Measurements from ENCODE around the gene MYL12B.

The MYL12B gene

DNA sequence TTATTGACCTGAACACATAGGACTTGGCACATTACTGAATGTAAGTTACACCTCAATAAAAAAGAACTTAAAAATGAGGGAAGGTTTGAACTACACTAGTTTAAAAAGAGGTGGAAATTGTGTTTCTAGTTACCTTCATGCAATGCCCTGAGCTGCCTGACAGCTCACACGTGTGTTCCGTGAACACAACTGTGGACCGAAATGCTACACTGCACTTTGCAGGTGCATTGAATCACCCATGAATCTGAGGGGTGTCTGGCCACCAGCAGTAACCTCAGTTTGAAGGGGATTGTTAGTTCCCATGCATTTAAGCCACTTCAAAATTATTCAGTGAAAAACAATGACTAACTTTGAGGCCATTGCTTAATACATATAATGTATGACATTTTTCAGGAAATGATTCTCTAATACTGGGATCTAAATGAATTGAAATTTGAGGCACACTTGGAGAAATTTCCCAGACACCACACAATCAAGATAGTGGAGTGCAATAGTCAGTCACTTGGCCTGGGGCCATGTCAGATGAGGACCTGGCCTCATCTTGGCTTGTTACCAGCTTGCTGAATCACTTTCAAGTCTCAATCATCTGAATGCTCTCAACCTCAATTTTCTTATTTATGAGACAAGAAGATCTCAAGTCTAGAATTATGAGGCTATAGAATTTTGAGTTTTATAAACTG is 59.3 kb downstream of the MYL12B start:
- Histone ChIP-seq H3K9me3 (ENCODE audit: insufficient read depth, low read length) (no peaks in the 10 kb centered on the region), H3K36me3 (ENCODE audit: insufficient read depth, insufficient read length, low read length) (no peaks in the 10 kb centered on the region), H3K27me3 (ENCODE audit: insufficient read depth, insufficient read length) (no peaks in the 10 kb centered on the region), H3K4me1 (ENCODE audit: insufficient read depth, insufficient read length) (no peaks in the 10 kb centered on the region), H3K9ac (ENCODE audit: insufficient read length, low read depth) (no peak overlapping the region), H3K4me3 (ENCODE audit: insufficient read length, low read depth) (no peak overlapping the region)
- no peak for TF ChIP-seq ZNF274 (IDR thresholded peaks at IDR 0.05; ENCODE audit: low read depth, low read length)
- TF ChIP-seq YY1 (IDR thresholded peaks at IDR 0.05; ENCODE audit: insufficient read depth, insufficient read length) = no peak
- TF ChIP-seq SUZ12 (IDR thresholded peaks at IDR 0.05; ENCODE audit: extremely low read depth, insufficient read depth, insufficient read length) = no peak
- no peak for DNase-seq (ENCODE audit: low read depth, low spot score)

DNA sequence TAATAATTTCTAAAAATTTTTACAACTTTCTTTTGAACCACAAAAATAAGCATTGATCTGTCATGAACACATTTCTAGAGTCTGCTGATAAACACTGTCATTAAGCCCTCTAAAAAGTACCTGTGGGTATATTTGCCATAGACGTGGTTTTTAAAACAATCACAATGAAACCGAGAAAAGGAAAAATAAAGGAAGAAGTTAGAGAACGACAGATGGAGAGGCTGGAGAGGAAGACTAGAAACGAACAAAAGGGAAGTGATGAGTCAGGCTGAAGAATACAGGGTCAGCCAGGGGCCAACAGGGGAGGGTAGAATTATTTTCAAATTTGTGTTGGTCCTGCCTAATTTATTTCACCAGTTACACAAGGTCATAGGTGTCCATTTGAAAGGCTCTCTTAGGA is 62.0 kb downstream of the MYL12B start:
- TF ChIP-seq ZNF274 (IDR thresholded peaks at IDR 0.05; ENCODE audit: low read depth, low read length) (no peak), YY1 (IDR thresholded peaks at IDR 0.05; ENCODE audit: insufficient read depth, insufficient read length) (no peak), SUZ12 (IDR thresholded peaks at IDR 0.05; ENCODE audit: extremely low read depth, insufficient read depth, insufficient read length) (no peak)
- Histone ChIP-seq H3K4me3 (ENCODE audit: insufficient read length, low read depth) (no peak overlapping the region), H3K9me3 (ENCODE audit: insufficient read depth, low read length) (peaks cover 8% of the 10 kb centered on the region; the same call in 1 of the 2 replicates), H3K36me3 (ENCODE audit: insufficient read depth, insufficient read length, low read length) (no peaks in the 10 kb centered on the region), H3K27me3 (ENCODE audit: insufficient read depth, insufficient read length) (no peaks in the 10 kb centered on the region), H3K9ac (ENCODE audit: insufficient read length, low read depth) (no peak overlapping the region), H3K4me1 (ENCODE audit: insufficient read depth, insufficient read length) (no peaks in the 10 kb centered on the region)
- no peak for DNase-seq (ENCODE audit: low read depth, low spot score)
